ENCODE data around the gene SFXN4.
"Not testable (repeated sequence)": the region's sequence is repeated elsewhere in the genome, so short reads cannot be mapped to it uniquely, and the experiment has no call there.

Gene SFXN4

DNA sequence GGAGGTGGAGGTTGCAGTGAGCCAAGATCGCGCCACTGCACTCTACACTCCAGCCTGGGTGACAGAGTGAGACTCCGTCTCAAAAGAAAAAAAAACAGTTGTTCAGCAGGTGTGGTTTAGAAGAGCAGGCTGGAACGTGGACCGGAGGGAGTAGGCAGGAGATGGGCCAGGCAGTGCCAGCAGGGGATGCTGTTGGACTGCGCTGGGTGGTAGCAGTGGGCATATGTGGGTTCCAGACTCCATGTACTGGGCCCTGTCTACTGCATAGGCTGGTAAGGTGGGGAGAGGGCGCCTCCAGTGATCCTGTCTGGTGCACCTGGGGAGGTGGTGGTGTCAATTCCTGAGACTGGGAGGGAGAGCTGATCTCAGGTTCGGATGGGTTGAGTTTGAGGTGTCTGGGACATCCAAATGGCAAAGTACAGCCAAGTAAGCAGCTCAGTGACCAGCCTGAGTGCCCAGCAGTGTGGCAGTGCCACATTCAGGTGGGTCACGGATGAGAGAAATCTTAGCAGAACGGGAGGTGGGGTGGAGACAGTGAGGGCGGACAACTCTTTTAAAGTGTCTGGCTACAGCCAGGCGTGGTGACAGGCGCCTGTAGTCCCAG is 25.9 kb downstream of the SFXN4 start:
- peak; percentile 10 for DNase-seq

DNA sequence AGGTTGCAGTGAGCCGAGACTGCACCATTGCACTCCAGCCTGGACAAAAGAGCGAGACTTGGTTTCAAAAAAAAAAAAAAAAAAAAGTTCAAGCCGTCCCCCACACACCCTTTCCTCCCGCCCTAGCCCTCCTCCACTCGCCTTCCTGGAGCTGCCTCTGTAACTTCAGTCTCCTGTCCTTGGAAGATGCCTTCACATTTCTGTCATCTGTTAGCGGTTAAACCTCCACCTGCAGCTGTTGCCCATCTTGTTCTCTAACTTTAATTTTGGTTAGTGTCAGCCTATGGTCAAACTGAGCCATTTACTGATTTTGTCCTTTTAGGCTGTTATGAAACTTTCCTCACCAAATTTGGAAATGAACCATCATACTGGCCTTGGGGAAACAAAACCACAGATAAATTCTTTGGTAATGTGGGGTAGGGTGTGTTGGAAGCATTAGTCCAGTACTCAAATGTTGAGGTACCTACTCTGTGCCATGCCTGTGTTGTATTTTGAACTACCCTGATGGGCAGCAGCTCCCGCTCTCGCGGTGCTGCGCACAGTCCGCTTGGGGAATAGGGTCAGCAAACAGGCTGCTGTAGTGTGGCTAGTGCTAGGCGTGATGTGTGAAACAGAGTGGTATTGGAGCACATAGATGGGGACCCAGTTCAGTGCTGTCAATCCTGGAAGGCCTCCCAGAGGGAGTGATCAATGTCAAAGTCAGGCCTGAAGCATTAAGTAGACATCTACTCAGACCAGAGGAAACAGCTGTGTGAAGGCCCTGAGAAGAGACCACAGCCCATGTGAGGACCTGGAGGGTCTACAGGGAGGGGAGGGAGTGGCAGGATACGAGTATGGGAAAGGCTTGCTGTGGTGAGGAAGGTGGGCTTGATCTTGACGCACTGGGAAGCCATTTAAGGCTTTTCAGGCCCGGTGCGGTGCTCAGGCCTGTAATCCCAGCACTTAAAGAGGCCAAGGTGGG is 26.9 kb downstream of the SFXN4 start:
- DNase-seq = no peak

GRCh38 chr10:119137878-119138277 is 27.6 kb downstream of the SFXN4 start:
- DNase-seq = not testable (repeated sequence)

DNA sequence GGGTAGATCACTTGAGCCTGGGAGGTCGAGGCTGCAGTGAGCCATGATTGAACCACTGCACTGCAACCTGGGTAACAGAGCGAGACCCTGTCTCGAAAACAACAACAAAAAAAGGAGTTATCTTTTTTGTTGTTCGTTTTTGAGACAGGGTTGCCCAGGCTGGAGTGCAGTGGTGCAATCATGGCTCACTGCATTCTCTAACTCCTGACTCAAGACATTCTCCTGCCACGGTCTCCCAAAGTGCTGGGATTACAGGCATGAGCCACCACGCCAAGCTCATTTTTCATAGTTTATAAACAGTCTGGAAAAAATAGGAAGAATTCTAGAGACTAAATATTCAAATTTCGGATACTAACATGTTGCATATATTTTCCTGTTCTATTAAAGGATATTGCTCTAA is 29.4 kb downstream of the SFXN4 start:
- DNase-seq = no peak

DNA sequence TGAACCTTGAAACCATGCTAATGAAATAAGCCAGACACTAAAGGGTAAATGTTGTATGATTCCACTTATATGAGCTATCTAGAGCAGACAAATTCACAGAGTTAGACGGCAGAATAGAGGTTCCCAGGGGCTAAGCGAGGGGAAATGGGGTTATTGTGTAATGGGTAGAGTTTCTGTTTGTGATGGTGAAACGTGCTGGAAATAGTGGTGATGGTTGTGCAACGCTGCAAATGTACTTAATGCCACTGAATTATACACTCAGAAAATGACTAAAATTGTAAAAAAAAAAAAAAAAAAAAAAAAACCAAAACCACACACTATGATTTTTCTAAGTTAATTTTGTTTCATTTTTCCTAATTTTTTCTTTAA is 30.0 kb downstream of the SFXN4 start:
- no peak for DNase-seq

GRCh38 chr10:119133949-119134348 is 31.6 kb downstream of the SFXN4 start:
- no peak for DNase-seq

GRCh38 chr10:119132521-119133345 is 32.8 kb downstream of the SFXN4 start:
- DNase-seq = no peak

- no peak for DNase-seq
These were observed 33.8 kb downstream of the SFXN4 start for GRCh38 chr10:119131512-119132240.

GRCh38 chr10:119129721-119130120 is 35.8 kb downstream of the SFXN4 start:
- DNase-seq = no peak

- no peak for DNase-seq
These were observed 39.6 kb downstream of the SFXN4 start for GRCh38 chr10:119125942-119126341.

- DNase-seq = no peak
These were observed 44.6 kb downstream of the SFXN4 start for GRCh38 chr10:119120875-119121274.

GRCh38 chr10:119120413-119120867 is 45.1 kb downstream of the SFXN4 start:
- no peak for DNase-seq

DNA sequence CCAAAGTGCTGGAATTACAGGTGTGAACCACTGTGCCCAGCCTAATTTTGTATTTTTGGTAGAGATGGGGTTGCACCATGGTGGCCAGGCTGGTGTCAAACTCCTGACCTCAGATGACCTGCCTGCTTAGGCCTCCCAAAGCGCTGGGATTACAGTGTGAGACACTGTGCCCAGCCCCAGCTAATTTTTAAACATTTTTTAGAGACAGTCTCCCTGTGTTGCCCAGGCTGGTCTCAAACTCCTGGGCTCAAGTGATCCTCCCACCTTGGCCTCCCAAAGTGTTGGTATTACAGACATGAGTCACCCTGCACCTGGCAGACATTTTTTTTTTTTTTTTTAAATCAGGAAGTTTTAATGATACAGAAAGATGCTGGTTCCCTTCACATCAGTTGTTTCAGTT is 46.1 kb downstream of the SFXN4 start:
- DNase-seq = no peak

GRCh38 chr10:119118231-119118630 is 47.3 kb downstream of the SFXN4 start:
- DNase-seq = no peak

DNA sequence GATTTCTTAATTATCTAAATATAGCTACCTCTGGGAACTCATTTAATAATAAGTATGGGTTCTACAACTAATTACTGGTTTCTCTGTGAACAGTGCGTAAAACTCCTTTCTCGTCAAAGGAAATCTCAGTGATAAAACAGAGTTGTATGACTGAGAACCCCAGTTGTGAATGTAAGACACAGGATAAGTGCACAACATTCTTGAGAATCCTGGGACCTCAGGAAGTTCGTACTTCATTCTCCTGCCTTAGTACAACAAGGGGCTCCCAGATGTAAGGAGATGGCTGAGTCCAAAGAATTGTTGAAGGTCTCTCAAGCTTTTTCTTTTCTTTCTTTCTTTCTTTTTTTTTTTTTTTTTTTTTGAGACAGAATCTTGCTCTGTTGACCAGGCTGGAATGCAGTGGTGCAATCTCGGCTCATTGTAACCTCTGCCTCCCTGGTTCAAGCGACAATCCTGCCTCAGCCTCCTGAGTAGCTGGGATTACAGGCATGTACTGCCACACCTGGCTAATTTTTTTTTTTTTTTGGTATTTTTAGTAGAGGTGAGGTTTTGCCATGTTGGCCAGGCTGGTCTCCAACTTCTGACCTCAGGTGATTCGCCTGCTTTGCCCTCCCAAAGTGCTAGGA is 49.1 kb downstream of the SFXN4 start:
- no peak for DNase-seq

DNA sequence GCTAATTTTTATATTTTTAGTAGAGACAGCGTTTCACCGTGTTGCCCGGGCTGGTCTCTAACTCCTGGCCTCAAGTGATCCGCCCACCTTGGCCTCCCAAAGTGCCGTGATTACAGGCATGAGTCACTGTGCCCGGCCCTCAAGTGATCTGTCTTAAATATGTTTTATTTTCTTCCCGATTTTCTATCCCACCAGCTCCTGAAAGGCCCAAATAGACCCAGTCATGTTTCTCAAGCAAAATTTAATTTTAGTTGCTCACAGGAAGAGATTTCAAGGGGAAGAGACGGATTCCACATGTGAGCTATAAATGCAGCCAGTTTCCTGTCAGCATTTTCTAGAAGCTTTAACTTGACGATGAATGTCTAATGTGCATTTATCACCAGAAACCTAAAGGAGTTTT is 49.6 kb downstream of the SFXN4 start:
- DNase-seq = no peak

- DNase-seq = no peak
These were observed 51.5 kb downstream of the SFXN4 start for GRCh38 chr10:119113751-119114732.

GRCh38 chr10:119112056-119112455 is 53.5 kb downstream of the SFXN4 start:
- DNase-seq = no peak

- not testable (repeated sequence) for DNase-seq
These were observed 57.7 kb downstream of the SFXN4 start for GRCh38 chr10:119107771-119108170.

DNA sequence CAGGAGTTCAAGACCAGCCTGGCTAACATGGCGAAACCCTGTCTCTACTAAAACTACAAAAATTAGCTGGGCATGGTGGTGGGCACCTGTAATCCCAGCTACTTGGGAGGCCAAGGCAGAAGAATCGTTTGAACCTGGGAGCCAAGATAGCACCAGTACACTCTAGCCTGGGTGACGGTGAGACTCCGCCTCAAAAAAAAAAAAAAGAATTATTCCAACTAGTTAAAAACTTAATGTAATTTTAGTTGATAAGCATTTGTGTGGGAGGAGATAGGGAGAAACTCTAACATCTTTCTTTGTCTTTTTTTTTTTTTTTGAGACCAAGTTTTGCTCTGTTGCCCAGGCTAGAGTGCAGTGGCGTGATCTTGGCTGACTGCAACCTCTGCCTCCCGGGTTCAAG is 58.4 kb downstream of the SFXN4 start:
- not testable (repeated sequence) for DNase-seq

- not testable (repeated sequence) for DNase-seq
These were observed 59.6 kb downstream of the SFXN4 start for GRCh38 chr10:119105899-119106298.
